Activated B cell treated with CpG ODN at 0.5 μM for 24 hours (primary cell): ENCODE results near the gene C2orf49. TPM values are rescaled to one million over a fixed set of nuclear protein-coding genes. Genes with fewer than 3 reads are reported as not detected.

Experiments used
- ATAC-seq: fragments of 200-7000 bp; cut with Tn5 transposase; one replicate; pipeline ENCODE4 v1.10.0; 2021; ENCODE audit warnings: low read depth, mild to moderate bottlenecking, moderate library complexity
- CTCF ChIA-PET: fragments of 350-600 bp; sonication (Branson Sonifier 250); formaldehyde crosslinking; loops from one replicate; lab custom pipeline; 2021; ENCODE audit warnings: antibody characterized with exemption; lab: Charles Lee
- POLR2A ChIA-PET: fragments of 350-600 bp; sonication (Branson Sonifier 250); formaldehyde crosslinking; loops from one replicate; lab custom pipeline; 2021; ENCODE audit warnings: antibody characterized with exemption; lab: Charles Lee
- DNase-seq: peaks from one replicate; pipeline ENCODE4 v3.0.0; 2022
- H3K27ac Mint-ChIP-seq: one replicate; pipeline ENCODE4 v1.8.0; 2020; ENCODE audit warnings: mixed read lengths
- H3K27me3 Mint-ChIP-seq: one replicate; pipeline ENCODE4 v1.8.0; 2021; ENCODE audit warnings: mixed read lengths
- H3K36me3 Mint-ChIP-seq: one replicate; pipeline ENCODE4 v1.8.0; 2021; ENCODE audit warnings: low read depth, mixed read lengths
- H3K4me1 Mint-ChIP-seq: one replicate; pipeline ENCODE4 v1.8.0; 2021; ENCODE audit warnings: mixed read lengths
- H3K4me3 Mint-ChIP-seq: one replicate; pipeline ENCODE4 v1.8.0; 2020; ENCODE audit warnings: mild to moderate bottlenecking, mixed read lengths
- H3K9me3 Mint-ChIP-seq: one replicate; pipeline ENCODE4 v1.8.0; 2020; ENCODE audit warnings: mixed read lengths
- intact Hi-C: fragments of 100-400 bp; cut with micrococcal nuclease; formaldehyde crosslinking; loops from one replicate; pipeline ENCODE4 v1.15.1; 2024
- total RNA-seq: library from RNA; stranded (reverse); gene quantifications from 2 replicates; pipeline ENCODE4 v1.2.3, GENCODE V29; 2022
- TF ChIP-seq, protein P1 (sequence below): fragments of 200-600 bp; IDR thresholded peaks from one replicate; pipeline ENCODE4 v1.8.0; 2022; ENCODE audit warnings: antibody characterized with exemption, mild to moderate bottlenecking

Gene C2orf49
- total RNA-seq, 1 donor from 2014 or later: 23.8 TPM

- no peaks in the 10 kb centered on the region for H3K9me3 Mint-ChIP-seq
- ATAC-seq (no peak), DNase-seq (no peak)
- TF ChIP-seq, protein P1, sequence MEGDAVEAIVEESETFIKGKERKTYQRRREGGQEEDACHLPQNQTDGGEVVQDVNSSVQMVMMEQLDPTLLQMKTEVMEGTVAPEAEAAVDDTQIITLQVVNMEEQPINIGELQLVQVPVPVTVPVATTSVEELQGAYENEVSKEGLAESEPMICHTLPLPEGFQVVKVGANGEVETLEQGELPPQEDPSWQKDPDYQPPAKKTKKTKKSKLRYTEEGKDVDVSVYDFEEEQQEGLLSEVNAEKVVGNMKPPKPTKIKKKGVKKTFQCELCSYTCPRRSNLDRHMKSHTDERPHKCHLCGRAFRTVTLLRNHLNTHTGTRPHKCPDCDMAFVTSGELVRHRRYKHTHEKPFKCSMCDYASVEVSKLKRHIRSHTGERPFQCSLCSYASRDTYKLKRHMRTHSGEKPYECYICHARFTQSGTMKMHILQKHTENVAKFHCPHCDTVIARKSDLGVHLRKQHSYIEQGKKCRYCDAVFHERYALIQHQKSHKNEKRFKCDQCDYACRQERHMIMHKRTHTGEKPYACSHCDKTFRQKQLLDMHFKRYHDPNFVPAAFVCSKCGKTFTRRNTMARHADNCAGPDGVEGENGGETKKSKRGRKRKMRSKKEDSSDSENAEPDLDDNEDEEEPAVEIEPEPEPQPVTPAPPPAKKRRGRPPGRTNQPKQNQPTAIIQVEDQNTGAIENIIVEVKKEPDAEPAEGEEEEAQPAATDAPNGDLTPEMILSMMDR: no peak
- no peaks in the 10 kb centered on the region for H3K27me3 Mint-ChIP-seq
- ChIA-PET POLR2A (interaction anchor here (1.8 kb wide), 1 partner anchor 8 kb away, joined by 12 read pairs; no protein-coding TSS in a partner anchor), CTCF (no interaction called here)
- H3K4me1 Mint-ChIP-seq: peaks cover 32% of the 10 kb centered on the region
- H3K4me3 Mint-ChIP-seq: peak overlapping the region; percentile 100
- intact Hi-C loops: loop anchor here (1.0 to 10.0 kb wide), 6 partner anchors 7 to 856 kb away; partner anchors contain the start of genes MRPS9, NCK2, TGFBRAP1 and UXS1
- H3K27ac Mint-ChIP-seq: peak overlapping the region; percentile 100
- peaks cover 49% of the 10 kb centered on the region for H3K36me3 Mint-ChIP-seq
Observed at GRCh38 chr2:105336786-105337121, 586 bp upstream of the C2orf49 start.

- Mint-ChIP-seq H3K4me1 (peaks cover 32% of the 10 kb centered on the region), H3K9me3 (no peaks in the 10 kb centered on the region), H3K27me3 (no peaks in the 10 kb centered on the region), H3K4me3 (peak overlapping the region; percentile 100), H3K27ac (peak overlapping the region; percentile 100), H3K36me3 (peaks cover 57% of the 10 kb centered on the region)
- ChIA-PET CTCF (interaction anchor here (0.6 to 2.2 kb wide), 2 partner anchors 8 to 456 kb away, joined by 3 to 9 read pairs; partner anchors contain the start of gene TGFBRAP1), POLR2A (interaction anchor here (0.5 to 1.8 kb wide), 3 partner anchors 9 to 773 kb away, joined by 3 to 12 read pairs (median 5); no protein-coding TSS in a partner anchor)
- intact Hi-C loops: loop anchor here (5.0 to 10.0 kb wide), 5 partner anchors 301 to 854 kb away; partner anchors contain the start of genes MRPS9, NCK2 and UXS1
- DNase-seq: no peak
- TF ChIP-seq, protein P1: no peak
- no peak for ATAC-seq
Observed at GRCh38 chr2:105338020-105338385, 663 bp downstream of the C2orf49 start.

DNA sequence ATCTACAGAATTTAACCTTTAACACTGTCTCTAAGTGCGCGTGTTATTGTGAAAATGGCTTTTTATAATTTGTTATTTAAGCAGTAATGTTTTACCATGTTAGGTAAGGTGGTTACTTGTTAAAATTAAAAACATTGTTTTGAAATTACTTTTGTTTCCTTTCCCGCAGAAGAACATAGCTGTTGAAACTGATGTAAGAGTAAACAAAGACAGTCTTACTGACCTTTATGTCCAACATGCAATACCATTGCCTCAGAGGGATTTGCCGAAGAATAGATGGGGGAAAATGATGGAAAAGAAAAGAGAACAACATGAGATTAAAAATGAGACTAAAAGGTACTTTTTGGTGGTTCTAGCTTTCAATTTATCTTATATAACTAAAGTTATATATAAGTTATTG is 2.1 kb downstream of the C2orf49 start:
- ATAC-seq (no peak), DNase-seq (no peak)
- Mint-ChIP-seq H3K27ac (no peak overlapping the region), H3K4me3 (no peak overlapping the region), H3K36me3 (peaks cover 66% of the 10 kb centered on the region), H3K27me3 (no peaks in the 10 kb centered on the region), H3K4me1 (peaks cover 32% of the 10 kb centered on the region), H3K9me3 (no peaks in the 10 kb centered on the region)
- intact Hi-C loops: loop anchor here (5.0 to 10.0 kb wide), 5 partner anchors 302 to 853 kb away; partner anchors contain the start of genes MRPS9, NCK2 and UXS1
- CTCF ChIA-PET: interaction anchor here (2.2 kb wide), 1 partner anchor 9 kb away, joined by 9 read pairs; the partner anchor contains the start of gene TGFBRAP1
- POLR2A ChIA-PET: interaction anchor here (0.9 kb wide), 1 partner anchor 10 kb away, joined by 3 read pairs; no protein-coding TSS in a partner anchor
- TF ChIP-seq, protein P1: no peak

GRCh38 chr2:105344704-105345345 is 7.5 kb downstream of the C2orf49 start:
- ATAC-seq (no peak), DNase-seq (no peak)
- H3K9me3 Mint-ChIP-seq: no peaks in the 10 kb centered on the region
- no peak overlapping the region for H3K27ac Mint-ChIP-seq
- intact Hi-C loops: loop anchor here (1.0 to 10.0 kb wide), 2 partner anchors 750 to 1197 kb away; no protein-coding TSS in a partner anchor
- POLR2A ChIA-PET: no interaction called here
- no peak overlapping the region for H3K4me3 Mint-ChIP-seq
- H3K36me3 Mint-ChIP-seq: peaks cover 84% of the 10 kb centered on the region
- no peaks in the 10 kb centered on the region for H3K4me1 Mint-ChIP-seq
- TF ChIP-seq, protein P1: no peak
- CTCF ChIA-PET: interaction anchor here (0.7 to 1.1 kb wide), 3 partner anchors 9 to 760 kb away, joined by 3 read pairs; no protein-coding TSS in a partner anchor
- H3K27me3 Mint-ChIP-seq: no peaks in the 10 kb centered on the region

DNA sequence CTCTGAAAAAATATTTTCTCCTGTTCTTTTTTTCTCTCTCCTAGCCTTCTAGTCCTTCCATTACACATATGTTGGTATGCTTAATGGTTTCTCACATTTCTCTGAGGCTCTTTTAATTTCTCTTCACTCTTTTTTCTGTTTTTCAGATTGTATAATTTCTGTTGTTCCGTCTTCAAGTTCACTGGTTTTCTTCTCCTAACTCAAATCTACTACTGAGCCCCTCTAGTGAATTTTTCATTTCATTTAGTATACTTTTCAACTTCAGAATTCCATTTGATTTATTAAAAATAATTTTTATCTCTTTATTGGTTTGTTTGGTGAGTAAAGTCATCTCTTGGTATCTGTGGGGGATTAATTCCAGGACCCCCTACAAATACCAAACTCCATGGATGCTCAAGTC is 19.8 kb downstream of the C2orf49 start:
- DNase-seq (no peak), ATAC-seq (no peak)
- Mint-ChIP-seq H3K9me3 (peaks cover 10% of the 10 kb centered on the region), H3K4me3 (no peak overlapping the region), H3K27me3 (no peaks in the 10 kb centered on the region), H3K27ac (no peak overlapping the region), H3K4me1 (no peaks in the 10 kb centered on the region), H3K36me3 (peaks cover 78% of the 10 kb centered on the region)
- intact Hi-C loops: no loop called here
- ChIA-PET POLR2A (no interaction called here), CTCF (no interaction called here)
- TF ChIP-seq, protein P1: no peak
